GM12878 (cell line): ENCODE data around the gene FAT4. TPM values are rescaled to one million over a fixed set of nuclear protein-coding genes. Genes with fewer than 3 reads are reported as not detected.

Experiments
- ATAC-seq: fragments of 200-7000 bp; cut with Tn5 transposase; 3 replicates; pipeline ENCODE4 v1.9.1; 2020; ENCODE audit warnings: mild to moderate bottlenecking, moderate library complexity
- Bru-seq: library from RNA; stranded (reverse); fragments of 400-500 nt; gene quantifications from one replicate; lab custom pipeline; 2021; lab: Mats Ljungman, UMichigan
- BruChase-seq, 2 experiments: library from RNA; stranded (reverse); fragments of 400-500 nt; gene quantifications; one replicate each; lab custom pipeline; 2021; lab: Mats Ljungman, UMichigan
- BruUV-seq: library from RNA; stranded (reverse); fragments of 400-500 nt; replicated peaks from 2 replicates; lab custom pipeline; 2021; lab: Mats Ljungman, UMichigan
- CTCF ChIA-PET: fragments of 300-600 bp; sonication (Branson Sonifier 250); formaldehyde crosslinking; extraction: SDS; loops from one replicate; lab custom pipeline; 2021; ENCODE audit warnings: inconsistent platforms; lab: Yijun Ruan, JAX
- POLR2A ChIA-PET: fragments of 350-600 bp; formaldehyde crosslinking; extraction: SDS; loops from one replicate; lab custom pipeline; 2021; ENCODE audit warnings: inconsistent platforms; lab: Charles Lee
- RAD21 ChIA-PET: fragments of 300-600 bp; sonication (Branson Sonifier 250); formaldehyde crosslinking; loops from one replicate; lab custom pipeline; 2023; ENCODE audit warnings: antibody characterized with exemption; ENCODE audit not compliant: unreplicated experiment; lab: Charles Lee
- SMC1A ChIA-PET: fragments of 300-600 bp; sonication (Branson Sonifier 250); formaldehyde crosslinking; loops from one replicate; lab custom pipeline; 2023; ENCODE audit not compliant: unreplicated experiment, uncharacterized antibody; lab: Charles Lee
- DNase-seq: peaks from one replicate; pipeline ENCODE4 v3.0.0-alpha.2; 2011; ENCODE audit warnings: low read depth, low spot score
- FAIRE-seq: peaks from 3 replicates; lab custom pipeline; 2011; peaks lifted over from hg19 to GRCh38; lab: Jason Lieb, UNC
- H2AFZ ChIP-seq: 2 replicates; pipeline ENCODE4 v1.6.0; 2011; ENCODE audit warnings: low read depth, low read length, control low read depth; ENCODE audit not compliant: control insufficient read depth
- H3K27ac ChIP-seq: 2 replicates; pipeline ENCODE4 v1.5.1; 2011; ENCODE audit warnings: control low read depth; ENCODE audit not compliant: control insufficient read depth, insufficient read depth
- H3K27me3 ChIP-seq, 2 experiments: replicated peaks in 1 of 2; 2 replicates each; pipeline versions ENCODE4 v1.6.0 to v1.6.1; 2011; ENCODE audit warnings: low read length in 1 of 2; ENCODE audit not compliant: control insufficient read depth in 2 of 2, insufficient read depth in 2 of 2
- H3K36me3 ChIP-seq, 2 experiments: 2 replicates each; pipeline ENCODE4 v1.5.1; 2011; ENCODE audit warnings: low read length in 1 of 2; ENCODE audit not compliant: control insufficient read depth in 2 of 2, insufficient read depth in 2 of 2
- H3K4me1 ChIP-seq: 2 replicates; pipeline ENCODE4 v1.6.1; 2011; ENCODE audit warnings: mild to moderate bottlenecking, low read length, moderate library complexity, mixed read lengths; ENCODE audit not compliant: control insufficient read depth, insufficient read depth
- H3K4me2 ChIP-seq: 2 replicates; pipeline ENCODE4 v1.6.0; 2011; ENCODE audit warnings: control low read depth; ENCODE audit not compliant: control insufficient read depth, insufficient read depth
- H3K4me3 ChIP-seq: fragments of 200-600 bp; sonication (generic); 2 replicates; pipeline ENCODE4 v1.5.1; 2016
- H3K79me2 ChIP-seq: 2 replicates; pipeline ENCODE4 v1.6.0; 2011; ENCODE audit warnings: low read length; ENCODE audit not compliant: control insufficient read depth, insufficient read depth
- H3K9ac ChIP-seq: 2 replicates; pipeline ENCODE4 v1.8.0; 2011; ENCODE audit warnings: low read length, control low read depth, mixed read lengths; ENCODE audit not compliant: control insufficient read depth, insufficient read depth
- H3K9me3 ChIP-seq: replicated peaks from 3 replicates; pipeline ENCODE4 v1.5.1; 2011; ENCODE audit warnings: mild to moderate bottlenecking, low read length; ENCODE audit not compliant: control insufficient read depth, insufficient read depth
- H4K20me1 ChIP-seq: 2 replicates; pipeline ENCODE4 v1.6.0; 2011; ENCODE audit not compliant: control insufficient read depth, insufficient read depth
- CBFB ChIP-seq: IDR thresholded peaks from 2 replicates; pipeline ENCODE4 v1.6.1; 2016; ENCODE audit warnings: antibody characterized with exemption, low read depth
- EZH2 ChIP-seq: IDR thresholded peaks from 2 replicates; pipeline ENCODE4 v1.6.1; 2012; ENCODE audit warnings: low read depth, mild to moderate bottlenecking, control low read depth, inconsistent platforms, low read length, borderline replicate concordance; ENCODE audit not compliant: control insufficient read depth
- FOXK2 ChIP-seq: fragments of 450-650 bp; IDR thresholded peaks from 2 replicates; pipeline ENCODE4 v1.6.1; 2017; ENCODE audit warnings: mild to moderate bottlenecking, moderate library complexity
- IRF4 ChIP-seq: IDR thresholded peaks from 2 replicates; pipeline ENCODE4 v1.6.1; 2011; ENCODE audit warnings: low read depth, low read length
- NFYB ChIP-seq: IDR thresholded peaks from 2 replicates; pipeline ENCODE4 v1.6.1; 2011; ENCODE audit warnings: low read depth, mild to moderate bottlenecking, low read length, improper control_type of control experiment, moderate library complexity; ENCODE audit not compliant: insufficient read depth
- NR2C1 ChIP-seq: fragments of 450-650 bp; IDR thresholded peaks from 2 replicates; pipeline ENCODE4 v1.6.1; 2017; ENCODE audit warnings: antibody characterized with exemption, mild to moderate bottlenecking, moderate library complexity
- WGBS: methylation state at CpG from one replicate; pipeline ENCODE4 v1.1.6; 2016; ENCODE audit warnings: low lambda C conversion rate; ENCODE audit not compliant: insufficient replicate concordance, insufficient coverage; ENCODE audit errors: missing lambda C conversion rate; 5-methylcytosine and 5-hydroxymethylcytosine counted together
- in situ Hi-C: fragments of 300-500 bp; cut with MboI; formaldehyde crosslinking; loops from 9 replicates; pipeline ENCODE4 v1.14.3; 2018; ENCODE audit warnings: mixed read lengths
- intact Hi-C: fragments of 100-400 bp; cut with micrococcal nuclease; formaldehyde crosslinking; loops from one replicate; pipeline ENCODE4 v1.14.2; 2022; ENCODE audit not compliant: unreplicated experiment
- long read RNA-seq, 2 experiments: library from polyadenylated mRNA; unstranded; transcript quantifications; one replicate each; pipeline ENCODE4 v2.0.0, GENCODE V29; 2019 to 2020
- polyA minus RNA-seq, 3 experiments: library from RNA; depleted of rRNA, polyadenylated mRNA; stranded (reverse); fragments of >200 nt; gene quantifications; 2 replicates each; pipeline ENCODE4 v1.2.3, GENCODE V29; 2011
- polyA plus RNA-seq, 11 experiments: library from polyadenylated mRNA; depleted of rRNA in 4 of 11; unstranded in 6 of 11; stranded (reverse) in 5 of 11; fragments of >200 nt; fragmentation: Nextera tagmentation in 4 of 11; fragmentation: Illumina TruSeq in 1 of 11; extraction: Ambion mirVana in 4 of 11; extraction: Trizol in 1 of 11; gene quantifications; 1 replicate in 1 of 11; 2 replicates in 10 of 11; pipeline versions ENCODE4 v1.2.1 to v1.2.3, GENCODE V29; 2011 to 2016; ENCODE audit warnings: inconsistent platforms in 2 of 11, missing spikeins in 2 of 11, low read depth in 1 of 11
- total RNA-seq, 4 experiments: library from RNA; depleted of rRNA in 3 of 4; stranded (reverse); fragments of >200 nt in 3 of 4; fragmentation: Illumina TruSeq in 1 of 4; extraction: Trizol in 1 of 4; gene quantifications; 2 replicates each; pipeline versions ENCODE4 v1.2.1 to v1.2.3, GENCODE V29; 2013 to 2021
- TF ChIP-seq, protein P1 (sequence below): fragments of 450-650 bp; formaldehyde crosslinking; IDR thresholded peaks from 2 replicates; pipeline ENCODE4 v1.5.0; 2022; ENCODE audit warnings: mild to moderate bottlenecking, missing genetic modification characterization
- TF ChIP-seq, protein P2 (sequence below): IDR thresholded peaks from 2 replicates; pipeline ENCODE4 v1.6.1; 2011; ENCODE audit warnings: mild to moderate bottlenecking, low read depth, low read length, moderate library complexity; ENCODE audit not compliant: insufficient replicate concordance

The FAT4 gene, protein sequence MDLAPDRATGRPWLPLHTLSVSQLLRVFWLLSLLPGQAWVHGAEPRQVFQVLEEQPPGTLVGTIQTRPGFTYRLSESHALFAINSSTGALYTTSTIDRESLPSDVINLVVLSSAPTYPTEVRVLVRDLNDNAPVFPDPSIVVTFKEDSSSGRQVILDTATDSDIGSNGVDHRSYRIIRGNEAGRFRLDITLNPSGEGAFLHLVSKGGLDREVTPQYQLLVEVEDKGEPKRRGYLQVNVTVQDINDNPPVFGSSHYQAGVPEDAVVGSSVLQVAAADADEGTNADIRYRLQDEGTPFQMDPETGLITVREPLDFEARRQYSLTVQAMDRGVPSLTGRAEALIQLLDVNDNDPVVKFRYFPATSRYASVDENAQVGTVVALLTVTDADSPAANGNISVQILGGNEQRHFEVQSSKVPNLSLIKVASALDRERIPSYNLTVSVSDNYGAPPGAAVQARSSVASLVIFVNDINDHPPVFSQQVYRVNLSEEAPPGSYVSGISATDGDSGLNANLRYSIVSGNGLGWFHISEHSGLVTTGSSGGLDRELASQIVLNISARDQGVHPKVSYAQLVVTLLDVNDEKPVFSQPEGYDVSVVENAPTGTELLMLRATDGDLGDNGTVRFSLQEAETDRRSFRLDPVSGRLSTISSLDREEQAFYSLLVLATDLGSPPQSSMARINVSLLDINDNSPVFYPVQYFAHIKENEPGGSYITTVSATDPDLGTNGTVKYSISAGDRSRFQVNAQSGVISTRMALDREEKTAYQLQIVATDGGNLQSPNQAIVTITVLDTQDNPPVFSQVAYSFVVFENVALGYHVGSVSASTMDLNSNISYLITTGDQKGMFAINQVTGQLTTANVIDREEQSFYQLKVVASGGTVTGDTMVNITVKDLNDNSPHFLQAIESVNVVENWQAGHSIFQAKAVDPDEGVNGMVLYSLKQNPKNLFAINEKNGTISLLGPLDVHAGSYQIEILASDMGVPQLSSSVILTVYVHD (N-terminal part only)
- not detected in 2 replicates for total RNA-seq (2013; cell fraction: nucleolus; rRNA removed)
- total RNA-seq (2014; rRNA removed) = not detected in 2 replicates
- not detected in 2 replicates for total RNA-seq (2014; rRNA removed; fragmentation: Illumina TruSeq; extraction: Trizol)
- total RNA-seq (2021) = 0.03 TPM in 1 of 2 replicates, not detected in the other
- not detected for polyA plus RNA-seq (2011; ENCODE audit: low read depth)
- polyA plus RNA-seq (2011; rRNA removed) = not detected in 2 replicates
- not detected in 2 replicates for polyA plus RNA-seq (2011; cell fraction: cytosol; rRNA removed)
- under 0.01 TPM in 1 of 2 replicates, not detected in the other for polyA plus RNA-seq (2011; cell fraction: nucleus; rRNA removed)
- 0.01 TPM in 1 of 2 replicates, not detected in the other for polyA plus RNA-seq (2012)
- not detected in 2 replicates for polyA plus RNA-seq (2014; fragmentation: Illumina TruSeq; extraction: Trizol)
- polyA plus RNA-seq (2014; fragmentation: Nextera tagmentation; extraction: Ambion mirVana) = not detected
- polyA plus RNA-seq (2014; rRNA removed) = not detected in 2 replicates
- not detected for polyA plus RNA-seq (2016; fragmentation: Nextera tagmentation; extraction: Ambion mirVana)
- polyA minus RNA-seq (2011; rRNA and poly(A)+ RNA removed) = under 0.01 TPM in 1 of 2 replicates, not detected in the other
- polyA minus RNA-seq (2011; cell fraction: cytosol; rRNA and poly(A)+ RNA removed) = not detected in 2 replicates
- not detected in 2 replicates for polyA minus RNA-seq (2011; cell fraction: nucleus; rRNA and poly(A)+ RNA removed)
- Bru-seq, nascent RNA = percentile 3 among the genes with signal in this experiment
- percentile 7 among the genes with signal in this experiment for BruChase-seq, experiment 1, labeled RNA remaining after a 6-hour chase
- BruChase-seq, experiment 2, labeled RNA remaining after a 2-hour chase = percentile 5 among the genes with signal in this experiment
- long read RNA-seq, experiment 1 = 0 reads
- long read RNA-seq, experiment 2, partial matches to known transcripts = 0 of 1 reads
- long read RNA-seq, experiment 2, other reads (novel, unspliced or antisense) = 1 of 1 reads

DNA sequence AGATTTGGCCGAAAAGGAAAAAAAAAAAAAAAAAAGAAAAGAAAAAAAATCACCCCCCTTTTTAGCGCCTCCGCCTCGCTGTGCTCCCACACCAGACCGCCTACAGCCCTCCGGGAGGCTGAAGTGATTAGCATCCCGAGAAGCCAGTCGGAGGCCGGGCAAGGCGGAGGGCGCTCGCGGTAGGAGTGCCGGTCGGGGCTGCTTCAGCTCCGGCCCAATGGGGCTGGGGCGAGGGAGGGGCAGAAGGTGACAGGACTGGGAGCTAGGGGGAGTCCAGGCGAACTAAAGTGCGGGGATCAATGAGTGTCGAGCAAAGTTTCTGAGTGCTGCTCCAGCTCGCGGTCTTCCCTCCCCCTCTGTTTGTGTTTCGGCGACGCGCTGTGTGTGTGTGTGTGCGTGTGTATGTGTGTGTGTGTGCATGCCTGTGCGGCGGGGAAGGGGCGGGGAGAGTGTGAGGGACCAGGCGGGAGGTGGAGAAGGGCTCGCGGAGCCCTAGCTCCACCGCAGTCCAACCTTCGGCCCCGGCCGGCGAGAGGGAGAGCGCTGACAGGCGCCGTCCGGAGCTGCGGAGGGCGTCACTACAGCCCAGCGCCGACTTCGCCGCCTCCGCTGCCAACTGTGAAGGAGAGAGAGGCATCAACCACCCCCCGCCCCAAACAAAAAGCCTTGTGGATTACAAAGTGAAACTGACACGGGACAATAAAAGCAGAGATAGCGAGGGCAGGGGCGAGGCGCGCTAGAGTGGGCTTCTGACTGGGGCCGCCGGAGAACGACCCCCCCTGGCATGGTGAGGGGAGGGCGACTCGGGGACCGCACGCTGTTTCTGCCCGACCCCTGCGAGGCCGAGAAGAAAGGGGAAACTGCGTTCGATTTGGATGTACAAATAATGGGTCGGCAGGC lies at the start of gene FAT4:
Gene FAT4 (plus strand): TSS at position 280 of the 900 bp plus-strand sequence. CDS start 1,457 bp downstream, outside the sequence.
- peaks cover 6 to 29% of the 10 kb centered on the region in 2 experiments for H3K27me3 ChIP-seq
- H2AFZ ChIP-seq = peak within 1 kb of the TSS; percentile 19
- H3K27ac ChIP-seq = no peak within 1 kb of the TSS
- no peak for DNase-seq
- TF ChIP-seq, protein P1, sequence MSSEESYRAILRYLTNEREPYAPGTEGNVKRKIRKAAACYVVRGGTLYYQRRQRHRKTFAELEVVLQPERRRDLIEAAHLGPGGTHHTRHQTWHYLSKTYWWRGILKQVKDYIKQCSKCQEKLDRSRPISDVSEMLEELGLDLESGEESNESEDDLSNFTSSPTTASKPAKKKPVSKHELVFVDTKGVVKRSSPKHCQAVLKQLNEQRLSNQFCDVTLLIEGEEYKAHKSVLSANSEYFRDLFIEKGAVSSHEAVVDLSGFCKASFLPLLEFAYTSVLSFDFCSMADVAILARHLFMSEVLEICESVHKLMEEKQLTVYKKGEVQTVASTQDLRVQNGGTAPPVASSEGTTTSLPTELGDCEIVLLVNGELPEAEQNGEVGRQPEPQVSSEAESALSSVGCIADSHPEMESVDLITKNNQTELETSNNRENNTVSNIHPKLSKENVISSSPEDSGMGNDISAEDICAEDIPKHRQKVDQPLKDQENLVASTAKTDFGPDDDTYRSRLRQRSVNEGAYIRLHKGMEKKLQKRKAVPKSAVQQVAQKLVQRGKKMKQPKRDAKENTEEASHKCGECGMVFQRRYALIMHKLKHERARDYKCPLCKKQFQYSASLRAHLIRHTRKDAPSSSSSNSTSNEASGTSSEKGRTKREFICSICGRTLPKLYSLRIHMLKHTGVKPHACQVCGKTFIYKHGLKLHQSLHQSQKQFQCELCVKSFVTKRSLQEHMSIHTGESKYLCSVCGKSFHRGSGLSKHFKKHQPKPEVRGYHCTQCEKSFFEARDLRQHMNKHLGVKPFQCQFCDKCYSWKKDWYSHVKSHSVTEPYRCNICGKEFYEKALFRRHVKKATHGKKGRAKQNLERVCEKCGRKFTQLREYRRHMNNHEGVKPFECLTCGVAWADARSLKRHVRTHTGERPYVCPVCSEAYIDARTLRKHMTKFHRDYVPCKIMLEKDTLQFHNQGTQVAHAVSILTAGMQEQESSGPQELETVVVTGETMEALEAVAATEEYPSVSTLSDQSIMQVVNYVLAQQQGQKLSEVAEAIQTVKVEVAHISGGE = no peak
- TF ChIP-seq FOXK2 (0 out of 2 replicates have a peak, but pooled peaks have one; percentile 9), IRF4 (no peak), NR2C1 (no peak), CBFB (no peak), NFYB (0 out of 2 replicates have a peak, but pooled peaks have one; percentile 18), EZH2 (0 out of 2 replicates have a peak, but pooled peaks have one; percentile 57)
- TF ChIP-seq, protein P2, sequence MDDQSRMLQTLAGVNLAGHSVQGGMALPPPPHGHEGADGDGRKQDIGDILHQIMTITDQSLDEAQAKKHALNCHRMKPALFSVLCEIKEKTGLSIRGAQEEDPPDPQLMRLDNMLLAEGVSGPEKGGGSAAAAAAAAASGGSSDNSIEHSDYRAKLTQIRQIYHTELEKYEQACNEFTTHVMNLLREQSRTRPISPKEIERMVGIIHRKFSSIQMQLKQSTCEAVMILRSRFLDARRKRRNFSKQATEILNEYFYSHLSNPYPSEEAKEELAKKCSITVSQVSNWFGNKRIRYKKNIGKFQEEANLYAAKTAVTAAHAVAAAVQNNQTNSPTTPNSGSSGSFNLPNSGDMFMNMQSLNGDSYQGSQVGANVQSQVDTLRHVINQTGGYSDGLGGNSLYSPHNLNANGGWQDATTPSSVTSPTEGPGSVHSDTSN = peak; percentile 29
- TF ChIP-seq, all 136 proteins: peak for 4
- no peaks in the 10 kb centered on the region for H3K36me3 ChIP-seq
- H3K4me1 ChIP-seq = no peaks in the 10 kb centered on the region
- SMC1A ChIA-PET = interaction anchor here (0.9 kb wide), 1 partner anchor 525 kb away, joined by 3 read pairs; no protein-coding TSS in a partner anchor
- H3K79me2 ChIP-seq = no peaks in the 10 kb centered on the region
- 31% methylated on average over 65 of the region's 68 CpGs for WGBS
- peak within 1 kb of the TSS; percentile 61 for H3K4me3 ChIP-seq
- CTCF ChIA-PET = interaction anchor here (1.0 kb wide), 1 partner anchor 1289 kb away, joined by 6 read pairs; no protein-coding TSS in a partner anchor
- H3K9me3 ChIP-seq = no peaks in the 10 kb centered on the region; the same call in 2 of the 3 replicates
- POLR2A ChIA-PET = no interaction called here
- intact Hi-C loops (loop anchor here (5.0 to 10.0 kb wide), 2 partner anchors 660 to 1092 kb away; no protein-coding TSS in a partner anchor), in situ Hi-C loops (loop anchor here (5.0 to 10.0 kb wide), 2 partner anchors 1087 to 1290 kb away; no protein-coding TSS in a partner anchor)
- no peak for FAIRE-seq
- RAD21 ChIA-PET = no interaction called here
- peak within 1 kb of the TSS; percentile 85 for H3K4me2 ChIP-seq
- no TSS peak for BruUV-seq
- H3K9ac ChIP-seq = no peak within 1 kb of the TSS; the same call in 1 of the 2 replicates
- ATAC-seq = peak; percentile 60
- H4K20me1 ChIP-seq = no peaks in the 10 kb centered on the region
